ENCODE measurements around the gene SMIM28.

The SMIM28 gene

GRCh38 chr6:138387577-138388368 lies 10.1 kb downstream of the SMIM28 start:
- Mint-ChIP-seq H3K27ac (no peak overlapping the region), H3K4me3 (no peak overlapping the region), H3K27me3 (peaks cover 16% of the 10 kb centered on the region), H3K9me3 (no peaks in the 10 kb centered on the region), H3K4me1 (ENCODE audit: low read depth) (no peaks in the 10 kb centered on the region), H3K36me3 (ENCODE audit: low read depth) (no peaks in the 10 kb centered on the region)
- DNase-seq: no peak

- no peak for DNase-seq
- H3K27ac Mint-ChIP-seq: no peak overlapping the region
- H3K9me3 Mint-ChIP-seq: no peaks in the 10 kb centered on the region
- H3K4me3 Mint-ChIP-seq: no peak overlapping the region
- H3K27me3 Mint-ChIP-seq: peaks cover 16% of the 10 kb centered on the region
- no peaks in the 10 kb centered on the region for H3K4me1 Mint-ChIP-seq (ENCODE audit: low read depth)
- no peaks in the 10 kb centered on the region for H3K36me3 Mint-ChIP-seq (ENCODE audit: low read depth)
These were observed 11.8 kb downstream of the SMIM28 start for GRCh38 chr6:138389551-138389950.

GRCh38 chr6:138393871-138394783 lies 16.4 kb downstream of the SMIM28 start:
- no peak overlapping the region for H3K27ac Mint-ChIP-seq
- H3K9me3 Mint-ChIP-seq: no peaks in the 10 kb centered on the region
- peaks cover 9% of the 10 kb centered on the region for H3K27me3 Mint-ChIP-seq
- DNase-seq: no peak
- no peaks in the 10 kb centered on the region for H3K36me3 Mint-ChIP-seq (ENCODE audit: low read depth)
- H3K4me1 Mint-ChIP-seq (ENCODE audit: low read depth): no peaks in the 10 kb centered on the region
- no peak overlapping the region for H3K4me3 Mint-ChIP-seq

- Mint-ChIP-seq H3K9me3 (no peaks in the 10 kb centered on the region), H3K36me3 (ENCODE audit: low read depth) (no peaks in the 10 kb centered on the region), H3K27ac (no peak overlapping the region), H3K27me3 (peaks cover 2% of the 10 kb centered on the region), H3K4me3 (no peak overlapping the region), H3K4me1 (ENCODE audit: low read depth) (no peaks in the 10 kb centered on the region)
- no peak for DNase-seq
These were observed 19.0 kb downstream of the SMIM28 start for GRCh38 chr6:138396709-138397108.

- peaks cover 3% of the 10 kb centered on the region for H3K4me1 Mint-ChIP-seq (ENCODE audit: low read depth)
- H3K27me3 Mint-ChIP-seq: peaks cover 6% of the 10 kb centered on the region
- H3K27ac Mint-ChIP-seq: no peak overlapping the region
- no peaks in the 10 kb centered on the region for H3K36me3 Mint-ChIP-seq (ENCODE audit: low read depth)
- DNase-seq: no peak
- H3K9me3 Mint-ChIP-seq: no peaks in the 10 kb centered on the region
- no peak overlapping the region for H3K4me3 Mint-ChIP-seq
These were observed 19.7 kb downstream of the SMIM28 start for GRCh38 chr6:138397128-138398122.

- peaks cover 6% of the 10 kb centered on the region for H3K27me3 Mint-ChIP-seq
These were observed 22.6 kb downstream of the SMIM28 start for GRCh38 chr6:138400326-138400725.

GRCh38 chr6:138401960-138402837 lies 24.5 kb downstream of the SMIM28 start:
- no peaks in the 10 kb centered on the region for H3K9me3 Mint-ChIP-seq
- peaks cover 2% of the 10 kb centered on the region for H3K36me3 Mint-ChIP-seq (ENCODE audit: low read depth)
- H3K4me1 Mint-ChIP-seq (ENCODE audit: low read depth): peaks cover 9% of the 10 kb centered on the region
- DNase-seq: no peak
- no peak overlapping the region for H3K27ac Mint-ChIP-seq
- H3K27me3 Mint-ChIP-seq: peaks cover 6% of the 10 kb centered on the region
- H3K4me3 Mint-ChIP-seq: no peak overlapping the region

More at GRCh38 chr6:138400326-138400725, 22.6 kb downstream of the SMIM28 start:
- no peak for DNase-seq
- Mint-ChIP-seq H3K9me3 (no peaks in the 10 kb centered on the region), H3K4me3 (no peak overlapping the region), H3K36me3 (ENCODE audit: low read depth) (no peaks in the 10 kb centered on the region), H3K4me1 (ENCODE audit: low read depth) (peaks cover 9% of the 10 kb centered on the region), H3K27ac (no peak overlapping the region)

- Mint-ChIP-seq H3K4me1 (ENCODE audit: low read depth) (peaks cover 9% of the 10 kb centered on the region), H3K27me3 (peaks cover 6% of the 10 kb centered on the region), H3K36me3 (ENCODE audit: low read depth) (peaks cover 2% of the 10 kb centered on the region), H3K4me3 (peak overlapping the region; percentile 75), H3K9me3 (no peaks in the 10 kb centered on the region), H3K27ac (no peak overlapping the region)
- DNase-seq: no peak
These were observed 25.1 kb downstream of the SMIM28 start for GRCh38 chr6:138402838-138403187.

GRCh38 chr6:138403324-138403800 lies 25.7 kb downstream of the SMIM28 start:
- Mint-ChIP-seq H3K4me3 (peak overlapping the region; percentile 75), H3K27ac (no peak overlapping the region), H3K9me3 (no peaks in the 10 kb centered on the region), H3K4me1 (ENCODE audit: low read depth) (peaks cover 9% of the 10 kb centered on the region), H3K27me3 (peaks cover 6% of the 10 kb centered on the region), H3K36me3 (ENCODE audit: low read depth) (peaks cover 3% of the 10 kb centered on the region)
- peak; percentile 51 for DNase-seq

GRCh38 chr6:138403801-138404665 lies 26.3 kb downstream of the SMIM28 start, which contains the start of gene HEBP2:
Gene HEBP2, plus strand, starts transcription at chr6:138404223. Its CDS starts 273 bp downstream, at chr6:138404496.
- Mint-ChIP-seq H3K4me1 (ENCODE audit: low read depth) (peaks cover 9% of the 10 kb centered on the region), H3K9me3 (no peaks in the 10 kb centered on the region), H3K36me3 (ENCODE audit: low read depth) (peaks cover 7% of the 10 kb centered on the region), H3K4me3 (peak within 1 kb of the TSS; percentile 75), H3K27me3 (peaks cover 6% of the 10 kb centered on the region), H3K27ac (no peak within 1 kb of the TSS)
- DNase-seq: peak; percentile 84

- Mint-ChIP-seq H3K9me3 (no peaks in the 10 kb centered on the region), H3K36me3 (ENCODE audit: low read depth) (peaks cover 13% of the 10 kb centered on the region), H3K4me1 (ENCODE audit: low read depth) (peaks cover 9% of the 10 kb centered on the region), H3K27ac (no peak overlapping the region), H3K4me3 (peak overlapping the region; percentile 56), H3K27me3 (peaks cover 6% of the 10 kb centered on the region)
- DNase-seq: no peak
These were observed 27.1 kb downstream of the SMIM28 start for GRCh38 chr6:138404666-138405337.

- no peak overlapping the region for H3K4me3 Mint-ChIP-seq
- H3K36me3 Mint-ChIP-seq (ENCODE audit: low read depth): peaks cover 14% of the 10 kb centered on the region
- no peak overlapping the region for H3K27ac Mint-ChIP-seq
- no peaks in the 10 kb centered on the region for H3K9me3 Mint-ChIP-seq
- H3K27me3 Mint-ChIP-seq: peaks cover 6% of the 10 kb centered on the region
- no peak for DNase-seq
- H3K4me1 Mint-ChIP-seq (ENCODE audit: low read depth): peaks cover 13% of the 10 kb centered on the region
These were observed 28.2 kb downstream of the SMIM28 start for GRCh38 chr6:138405816-138406413.

Measured in activated T-cell treated with anti-CD3 and anti-CD28 coated beads, Interleukin-2, amount 50 U/mL, for 24 hours (primary cell).